Thyroid gland (tissue), 4 donors: Measurements from ENCODE around the gene SLC12A4.

Experiments
- CTCF ChIP-seq, 6 experiments: fragments of 200-600 bp in 3 of 6; fragments of 450-650 bp in 3 of 6; sonication (generic) in 3 of 6; IDR thresholded peaks; one replicate each; pipeline ENCODE4 v1.5.1; 2016 to 2019; ENCODE audit warnings: antibody characterized with exemption in 6 of 6, mild to moderate bottlenecking in 2 of 6, inconsistent platforms in 1 of 6, moderate library complexity in 1 of 6
- POLR2A ChIP-seq, 2 donors: fragments of 450-650 bp; IDR thresholded peaks; one replicate each; pipeline ENCODE4 v1.6.1; 2017; ENCODE audit warnings: antibody characterized with exemption in 2 of 2, mild to moderate bottlenecking in 2 of 2, moderate library complexity in 1 of 2

GRCh38 chr16:67943619-67944504 is 24.6 kb downstream of the SLC12A4 start, which contains the start of gene LCAT:
- no peak for TF ChIP-seq CTCF (IDR thresholded peaks at IDR 0.05)
- peak in 1 of 2 donors; percentile 4 for TF ChIP-seq POLR2A (IDR thresholded peaks at IDR 0.05)
